GM23248 (cell line): ENCODE measurements around the gene SYMPK.

Source experiments
- EZH2 ChIP-seq: fragments of 200-600 bp; sonication (generic); IDR thresholded peaks from 2 replicates; pipeline ENCODE4 v1.6.1; 2018; ENCODE audit warnings: antibody characterized with exemption, mild to moderate bottlenecking; ENCODE audit not compliant: insufficient read depth, poor library complexity, severe bottlenecking
- EZH2phosphoT487 ChIP-seq: fragments of 200-600 bp; sonication (generic); IDR thresholded peaks from 2 replicates; pipeline ENCODE4 v1.6.1; 2018; ENCODE audit warnings: antibody characterized with exemption, moderate library complexity, mild to moderate bottlenecking, low read depth; ENCODE audit not compliant: insufficient read depth

- no peak for TF ChIP-seq EZH2phosphoT487
- no peak for TF ChIP-seq EZH2
These were observed 34.4 kb downstream of the SYMPK start for GRCh38 chr19:45828523-45828922.
